Fibroblast of mammary gland (primary cell): ENCODE measurements around the gene HCN4.

Experiments
- DNase-seq: peaks from one replicate; pipeline ENCODE4 v3.0.0-alpha.2; 2010; ENCODE audit warnings: low read depth
- H3K4me3 ChIP-seq: 2 replicates; pipeline ENCODE4 v1.5.1; 2011; ENCODE audit warnings: low read depth, mild to moderate bottlenecking, low read length, moderate library complexity; ENCODE audit not compliant: control insufficient read depth
- TF ChIP-seq, protein P1 (sequence below): conservative IDR thresholded peaks from 2 replicates; pipeline ENCODE4 v1.5.1; 2011; ENCODE audit warnings: low read depth, low read length, inconsistent platforms; ENCODE audit not compliant: control insufficient read depth, insufficient read depth

HCN4 gene

DNA sequence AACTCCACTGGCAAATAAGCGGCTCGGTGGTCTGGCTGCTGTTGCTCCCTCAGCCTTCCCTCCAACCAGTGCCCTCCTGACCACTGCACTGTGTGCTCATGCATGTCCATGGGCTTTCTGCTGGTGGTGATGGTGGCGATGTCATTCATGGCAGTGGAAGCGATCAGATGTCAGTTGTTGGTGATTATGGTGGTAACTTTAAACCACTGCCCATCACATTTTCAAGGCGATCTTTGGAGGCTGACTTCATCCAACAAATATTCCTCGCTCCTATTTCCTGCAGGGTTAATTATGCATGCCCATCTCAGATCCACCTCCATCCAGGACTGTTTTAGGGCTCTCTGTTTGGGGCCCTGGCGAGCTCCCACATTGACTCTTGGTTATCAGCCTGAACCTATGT is 13.4 kb upstream of the HCN4 start:
- H3K4me3 ChIP-seq = no peak overlapping the region
- TF ChIP-seq, protein P1, sequence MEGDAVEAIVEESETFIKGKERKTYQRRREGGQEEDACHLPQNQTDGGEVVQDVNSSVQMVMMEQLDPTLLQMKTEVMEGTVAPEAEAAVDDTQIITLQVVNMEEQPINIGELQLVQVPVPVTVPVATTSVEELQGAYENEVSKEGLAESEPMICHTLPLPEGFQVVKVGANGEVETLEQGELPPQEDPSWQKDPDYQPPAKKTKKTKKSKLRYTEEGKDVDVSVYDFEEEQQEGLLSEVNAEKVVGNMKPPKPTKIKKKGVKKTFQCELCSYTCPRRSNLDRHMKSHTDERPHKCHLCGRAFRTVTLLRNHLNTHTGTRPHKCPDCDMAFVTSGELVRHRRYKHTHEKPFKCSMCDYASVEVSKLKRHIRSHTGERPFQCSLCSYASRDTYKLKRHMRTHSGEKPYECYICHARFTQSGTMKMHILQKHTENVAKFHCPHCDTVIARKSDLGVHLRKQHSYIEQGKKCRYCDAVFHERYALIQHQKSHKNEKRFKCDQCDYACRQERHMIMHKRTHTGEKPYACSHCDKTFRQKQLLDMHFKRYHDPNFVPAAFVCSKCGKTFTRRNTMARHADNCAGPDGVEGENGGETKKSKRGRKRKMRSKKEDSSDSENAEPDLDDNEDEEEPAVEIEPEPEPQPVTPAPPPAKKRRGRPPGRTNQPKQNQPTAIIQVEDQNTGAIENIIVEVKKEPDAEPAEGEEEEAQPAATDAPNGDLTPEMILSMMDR = no peak
- DNase-seq = no peak

DNA sequence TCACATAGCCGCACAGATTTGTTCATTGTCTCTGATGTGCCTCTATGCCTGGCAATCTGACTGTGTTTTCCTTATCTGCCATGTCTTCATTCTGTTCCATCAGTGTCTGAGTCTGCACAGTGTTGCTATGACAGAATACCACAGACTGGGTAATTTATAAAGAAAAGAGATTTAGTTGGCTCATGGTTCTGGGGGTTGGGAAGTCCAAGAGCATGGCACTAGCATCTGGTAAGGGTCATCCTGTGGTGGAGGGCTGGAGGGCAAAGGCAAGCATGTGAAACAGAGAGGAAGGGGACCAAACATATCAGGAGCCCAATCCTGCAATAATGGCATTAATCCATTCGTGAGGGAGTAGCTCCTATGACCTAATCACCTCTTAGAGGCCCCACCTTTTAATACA is 11.9 kb upstream of the HCN4 start:
- TF ChIP-seq, protein P1 = no peak
- H3K4me3 ChIP-seq = no peak overlapping the region
- DNase-seq = no peak

DNA sequence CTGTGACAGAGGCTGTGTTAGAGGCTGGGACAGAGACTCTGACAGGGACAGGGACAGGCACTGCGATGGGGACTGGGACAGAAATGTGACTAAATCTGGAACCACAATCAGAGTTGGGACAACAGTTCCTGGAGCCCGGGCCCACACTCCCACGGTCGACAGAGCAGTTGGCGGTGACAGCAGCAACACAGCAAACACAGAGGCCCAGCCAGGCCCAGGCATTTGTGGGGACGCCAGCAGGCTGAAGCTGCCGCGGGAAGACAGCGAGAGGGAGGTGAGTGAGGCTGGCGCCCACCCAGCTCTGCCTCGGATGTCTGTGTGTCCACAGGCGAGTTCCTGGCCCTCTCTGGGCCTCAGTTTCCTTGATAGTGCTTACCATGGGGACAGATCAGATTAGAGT is 9.3 kb upstream of the HCN4 start:
- TF ChIP-seq, protein P1 = no peak

DNA sequence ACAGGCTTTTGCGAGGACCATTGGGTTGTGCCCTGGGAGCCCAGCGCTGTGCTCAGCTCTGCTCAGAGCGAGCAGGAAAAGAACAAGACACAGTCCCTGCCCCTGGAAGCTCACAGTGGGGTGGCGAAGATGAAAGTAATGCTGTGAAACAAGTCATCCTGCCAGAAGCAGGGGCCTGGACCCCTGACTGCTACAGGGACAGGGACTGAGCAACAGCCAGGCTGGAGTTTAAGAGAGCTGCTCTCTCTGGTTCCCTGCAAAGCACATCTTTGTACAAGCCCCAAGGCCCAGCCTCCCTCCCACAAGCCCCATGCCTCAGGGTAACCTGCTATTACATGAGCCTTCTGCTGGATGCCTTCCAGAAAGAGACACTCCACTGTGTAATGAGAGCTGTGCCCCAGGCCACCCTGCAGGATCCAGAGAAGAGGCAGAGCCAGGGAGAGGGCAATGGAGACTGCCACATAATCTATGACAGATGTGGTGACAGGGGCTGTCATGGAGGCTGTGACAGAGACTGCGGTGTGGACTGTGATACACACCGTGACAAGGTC is 7.1 kb upstream of the HCN4 start:
- DNase-seq = no peak
- TF ChIP-seq, protein P1 = no peak
- no peak overlapping the region for H3K4me3 ChIP-seq

More for the DNA sequence above, 9.3 kb upstream of the HCN4 start:
- no peak for DNase-seq
- H3K4me3 ChIP-seq = no peak overlapping the region

DNA sequence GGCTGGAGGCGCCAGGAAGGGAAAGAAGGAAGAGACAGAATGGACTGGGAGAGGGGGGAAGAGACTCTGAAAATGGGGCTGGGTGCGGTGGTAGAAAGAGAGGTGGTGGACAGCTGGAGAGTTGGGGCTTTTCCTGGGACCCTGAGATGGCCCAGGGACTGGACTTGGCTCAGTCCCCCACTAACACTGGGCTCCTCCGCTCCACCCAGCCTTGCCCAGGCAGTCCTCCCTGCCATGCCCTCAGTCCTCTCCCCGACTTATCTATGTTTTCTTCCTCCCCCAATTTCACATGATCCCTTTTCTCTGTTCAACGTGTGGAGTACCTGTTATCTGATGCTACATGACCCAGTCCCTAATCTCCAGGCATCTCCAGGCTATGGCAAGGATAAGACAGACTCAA is 6.3 kb upstream of the HCN4 start:
- no peak for DNase-seq
- TF ChIP-seq, protein P1 = no peak
- no peak overlapping the region for H3K4me3 ChIP-seq

DNA sequence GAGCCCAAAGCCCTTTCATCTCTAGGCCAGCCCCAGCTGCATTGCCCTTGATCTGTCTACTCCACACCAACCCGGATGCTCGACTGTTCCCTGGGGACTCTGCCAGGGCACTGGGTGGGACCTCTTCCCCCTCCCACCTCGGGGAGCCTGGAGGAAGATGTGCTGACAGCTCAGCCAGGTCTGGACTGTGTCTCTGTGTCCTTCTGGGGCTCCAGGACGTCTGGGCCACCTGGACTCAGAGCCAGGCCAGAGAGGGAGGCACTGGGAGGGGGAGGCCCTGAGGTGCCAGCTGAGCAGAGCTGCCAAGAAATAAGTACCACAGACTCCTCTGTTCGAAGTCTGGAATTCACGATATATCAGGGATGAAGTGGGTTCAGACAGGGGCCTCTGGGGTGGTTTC is 5.8 kb upstream of the HCN4 start:
- TF ChIP-seq, protein P1 = no peak
- DNase-seq = no peak
- H3K4me3 ChIP-seq = no peak overlapping the region

DNA sequence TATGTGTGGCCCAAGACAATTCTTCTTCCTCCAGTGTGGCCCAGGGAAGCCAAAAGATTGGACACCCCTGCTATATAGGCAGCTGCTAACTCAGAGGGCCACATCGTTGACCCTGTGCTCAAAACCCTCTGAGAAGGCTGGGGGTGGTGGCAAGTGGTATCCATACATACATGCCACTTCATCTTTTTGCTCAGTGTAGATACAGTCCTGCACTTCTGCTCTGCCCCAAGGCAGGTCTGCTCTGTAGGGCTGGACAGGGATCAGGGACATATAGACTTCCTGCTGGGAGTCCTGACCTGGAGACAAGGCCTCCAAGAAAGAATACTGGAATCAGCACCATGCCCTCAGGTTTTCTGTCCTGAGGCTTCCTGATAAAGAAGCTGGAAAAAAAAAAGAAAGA is 4.5 kb upstream of the HCN4 start:
- DNase-seq = no peak
- no peak overlapping the region for H3K4me3 ChIP-seq
- TF ChIP-seq, protein P1 = no peak
